GM12891 (cell line): ENCODE results near the gene RAB7B.

ENCODE experiments used
- DNase-seq: peaks from one replicate; pipeline ENCODE4 v3.0.0; 2011; ENCODE audit warnings: low spot score; ENCODE audit not compliant: insufficient read length
- FAIRE-seq: peaks from 2 replicates; lab custom pipeline; 2011; peaks lifted over from hg19 to GRCh38; lab: Jason Lieb, UNC
- PAX5 ChIP-seq: IDR thresholded peaks from 2 replicates; pipeline ENCODE4 v1.6.1; 2011; ENCODE audit warnings: low read length, moderate library complexity, mild to moderate bottlenecking; ENCODE audit not compliant: insufficient read depth, severe bottlenecking
- POLR2A ChIP-seq: IDR thresholded peaks from 2 replicates; pipeline ENCODE4 v1.6.1; 2011; ENCODE audit warnings: low read depth, low read length, control low read depth
- POLR2AphosphoS5 ChIP-seq: IDR thresholded peaks from 2 replicates; pipeline ENCODE4 v1.6.1; 2011; ENCODE audit warnings: low read depth, low read length, control low read depth
- POU2F2 ChIP-seq: IDR thresholded peaks from 2 replicates; pipeline ENCODE4 v1.6.1; 2011; ENCODE audit warnings: low read depth, mild to moderate bottlenecking, control low read depth, low read length, moderate library complexity
- SPI1 ChIP-seq: IDR thresholded peaks from 2 replicates; pipeline ENCODE4 v1.6.1; 2011; ENCODE audit warnings: low read depth, low read length, control low read depth
- TAF1 ChIP-seq: IDR thresholded peaks from 2 replicates; pipeline ENCODE4 v1.6.1; 2011; ENCODE audit warnings: low read depth, low read length, control low read depth

RAB7B gene

GRCh38 chr1:205975387-205975998, 27.7 kb downstream of the RAB7B start:
- DNase-seq (no peak), FAIRE-seq (no peak)
- TF ChIP-seq SPI1 = no peak
- no peak for TF ChIP-seq POU2F2

- FAIRE-seq (no peak), DNase-seq (no peak)
- TF ChIP-seq TAF1 (no peak), SPI1 (no peak), POLR2AphosphoS5 (no peak), POLR2A (no peak), POU2F2 (no peak), PAX5 (no peak)
These were observed 28.5 kb downstream of the RAB7B start for GRCh38 chr1:205974712-205975111.

GRCh38 chr1:205973377-205974232, 29.6 kb downstream of the RAB7B start:
- no peak for TF ChIP-seq POU2F2
- TF ChIP-seq POLR2A = no peak
- no peak for TF ChIP-seq POLR2AphosphoS5
- no peak for TF ChIP-seq PAX5
- TF ChIP-seq SPI1 = no peak
- TF ChIP-seq TAF1 = no peak
- no peak for FAIRE-seq
- DNase-seq = no peak

- TF ChIP-seq PAX5 (no peak), POLR2A (no peak), POLR2AphosphoS5 (no peak), TAF1 (no peak)
- no peak for DNase-seq
- no peak for FAIRE-seq
These were observed 30.6 kb downstream of the RAB7B start for GRCh38 chr1:205972491-205973168.

- DNase-seq (no peak), FAIRE-seq (no peak)
- TF ChIP-seq TAF1 = no peak
- TF ChIP-seq PAX5 = no peak
- TF ChIP-seq SPI1 = no peak
- no peak for TF ChIP-seq POU2F2
- no peak for TF ChIP-seq POLR2AphosphoS5
- no peak for TF ChIP-seq POLR2A
These were observed 31.1 kb downstream of the RAB7B start for GRCh38 chr1:205972081-205972480.

- FAIRE-seq = no peak
- DNase-seq = no peak
These were observed 32.1 kb downstream of the RAB7B start for GRCh38 chr1:205971082-205971481.

GRCh38 chr1:205970486-205970885, 32.7 kb downstream of the RAB7B start:
- DNase-seq (no peak), FAIRE-seq (no peak)
- TF ChIP-seq POU2F2 (no peak), POLR2AphosphoS5 (no peak), TAF1 (no peak), PAX5 (no peak), SPI1 (no peak), POLR2A (no peak)

More at GRCh38 chr1:205971082-205971481, 32.1 kb downstream of the RAB7B start:
- TF ChIP-seq TAF1 (no peak), POU2F2 (no peak), POLR2AphosphoS5 (no peak), SPI1 (no peak), POLR2A (no peak), PAX5 (no peak)

GRCh38 chr1:205969229-205969628, 34.0 kb downstream of the RAB7B start:
- FAIRE-seq (no peak), DNase-seq (no peak)
- TF ChIP-seq POU2F2 (no peak), POLR2AphosphoS5 (no peak), SPI1 (no peak), TAF1 (no peak), PAX5 (no peak), POLR2A (no peak)

GRCh38 chr1:205967554-205968335, 35.5 kb downstream of the RAB7B start:
- FAIRE-seq = no peak
- TF ChIP-seq POLR2AphosphoS5 = no peak
- no peak for TF ChIP-seq POU2F2
- no peak for TF ChIP-seq PAX5
- TF ChIP-seq TAF1 = no peak
- TF ChIP-seq SPI1 = no peak
- no peak for TF ChIP-seq POLR2A
- DNase-seq = no peak
